Measurements from ENCODE around the gene COL12A1. TPM values are rescaled to one million over a fixed set of nuclear protein-coding genes. Genes with fewer than 3 reads are reported as not detected.

The COL12A1 gene
- total and polyA plus RNA-seq, 2 experiments from 2014 or later = 9.2 to 49.0 TPM

- Histone ChIP-seq H3K79me2 (no peaks in the 10 kb centered on the region), H2AFZ (peak overlapping the region; percentile 63), H3K9me3 (ENCODE audit: low read depth) (no peaks in the 10 kb centered on the region), H3K36me3 (replicated peaks; ENCODE audit: insufficient read depth, low read depth) (no peaks in the 10 kb centered on the region), H3K4me1 (ENCODE audit: insufficient read depth) (peaks cover 20% of the 10 kb centered on the region), H3K4me2 (peak overlapping the region; percentile 87), H3K9me2 (replicated peaks; ENCODE audit: insufficient read depth) (no peaks in the 10 kb centered on the region), H3K27ac (no peak overlapping the region), H3K4me3 (peak overlapping the region; percentile 6), H4K20me1 (ENCODE audit: insufficient read depth, poor library complexity, severe bottlenecking) (no peaks in the 10 kb centered on the region), H3K27me3 (peaks cover 62% of the 10 kb centered on the region)
- 53% methylated on average over 12 of the region's 12 CpGs for WGBS (ENCODE audit: low lambda C conversion rate, missing lambda C conversion rate)
- DNase-seq (ENCODE audit: low spot score) = no peak
- TF ChIP-seq EZH2phosphoT487 (IDR thresholded peaks at IDR 0.05; ENCODE audit: low read depth, severe bottlenecking, unreplicated experiment) (no peak), EZH2 (IDR thresholded peaks at IDR 0.05; ENCODE audit: borderline replicate concordance) (peak; percentile 21)
Observed at GRCh38 chr6:75202676-75203131, 3.1 kb downstream of the COL12A1 start.

GRCh38 chr6:75201901-75202672 is 3.8 kb downstream of the COL12A1 start:
- peak; percentile 57 for DNase-seq (ENCODE audit: low spot score)
- H3K9me2 ChIP-seq (replicated peaks; ENCODE audit: insufficient read depth) = no peaks in the 10 kb centered on the region
- H3K27ac ChIP-seq = no peak overlapping the region
- peak overlapping the region; percentile 6 for H3K4me3 ChIP-seq
- peak; percentile 29 for TF ChIP-seq CTCF (IDR thresholded peaks at IDR 0.05; ENCODE audit: poor library complexity)
- TF ChIP-seq EZH2 (IDR thresholded peaks at IDR 0.05; ENCODE audit: borderline replicate concordance) = peak; percentile 64
- TF ChIP-seq EZH2phosphoT487 (IDR thresholded peaks at IDR 0.05; ENCODE audit: low read depth, severe bottlenecking, unreplicated experiment) = no peak
- H3K36me3 ChIP-seq (replicated peaks; ENCODE audit: insufficient read depth, low read depth) = no peaks in the 10 kb centered on the region
- H3K9me3 ChIP-seq (ENCODE audit: low read depth) = no peaks in the 10 kb centered on the region
- peaks cover 55% of the 10 kb centered on the region for H3K27me3 ChIP-seq
- H4K20me1 ChIP-seq (ENCODE audit: insufficient read depth, poor library complexity, severe bottlenecking) = no peaks in the 10 kb centered on the region
- H3K4me1 ChIP-seq (ENCODE audit: insufficient read depth) = peaks cover 13% of the 10 kb centered on the region
- no peaks in the 10 kb centered on the region for H3K79me2 ChIP-seq
- peak overlapping the region; percentile 87 for H3K4me2 ChIP-seq
- H2AFZ ChIP-seq = peak overlapping the region; percentile 63
- WGBS (ENCODE audit: low lambda C conversion rate, missing lambda C conversion rate) = 8% methylated on average over 46 of the region's 46 CpGs

GRCh38 chr6:75201021-75201420 is 4.8 kb downstream of the COL12A1 start:
- H3K36me3 ChIP-seq (replicated peaks; ENCODE audit: insufficient read depth, low read depth) = no peaks in the 10 kb centered on the region
- H3K4me3 ChIP-seq = no peak overlapping the region
- H3K9me3 ChIP-seq (ENCODE audit: low read depth) = no peaks in the 10 kb centered on the region
- no peaks in the 10 kb centered on the region for H4K20me1 ChIP-seq (ENCODE audit: insufficient read depth, poor library complexity, severe bottlenecking)
- no peak for DNase-seq (ENCODE audit: low spot score)
- H2AFZ ChIP-seq = no peak overlapping the region
- H3K27ac ChIP-seq = no peak overlapping the region
- H3K9me2 ChIP-seq (replicated peaks; ENCODE audit: insufficient read depth) = no peaks in the 10 kb centered on the region
- no peak overlapping the region for H3K4me2 ChIP-seq
- H3K27me3 ChIP-seq = peaks cover 47% of the 10 kb centered on the region
- WGBS (ENCODE audit: low lambda C conversion rate, missing lambda C conversion rate) = 49% methylated on average over 1 of the region's 1 CpG
- TF ChIP-seq EZH2 (IDR thresholded peaks at IDR 0.05; ENCODE audit: borderline replicate concordance) = no peak
- no peak for TF ChIP-seq CTCF (IDR thresholded peaks at IDR 0.05; ENCODE audit: poor library complexity)
- no peak for TF ChIP-seq EZH2phosphoT487 (IDR thresholded peaks at IDR 0.05; ENCODE audit: low read depth, severe bottlenecking, unreplicated experiment)
- H3K79me2 ChIP-seq = no peaks in the 10 kb centered on the region
- peaks cover 6% of the 10 kb centered on the region for H3K4me1 ChIP-seq (ENCODE audit: insufficient read depth)

GRCh38 chr6:75199889-75200288 is 6.0 kb downstream of the COL12A1 start:
- no peak for TF ChIP-seq EZH2phosphoT487 (IDR thresholded peaks at IDR 0.05; ENCODE audit: low read depth, severe bottlenecking, unreplicated experiment)
- H3K9me3 ChIP-seq (ENCODE audit: low read depth) = no peaks in the 10 kb centered on the region
- no peaks in the 10 kb centered on the region for H3K36me3 ChIP-seq (replicated peaks; ENCODE audit: insufficient read depth, low read depth)
- no peaks in the 10 kb centered on the region for H3K9me2 ChIP-seq (replicated peaks; ENCODE audit: insufficient read depth)
- no peak for DNase-seq (ENCODE audit: low spot score)
- H4K20me1 ChIP-seq (ENCODE audit: insufficient read depth, poor library complexity, severe bottlenecking) = no peaks in the 10 kb centered on the region
- H3K27ac ChIP-seq = no peak overlapping the region
- H2AFZ ChIP-seq = no peak overlapping the region
- H3K4me2 ChIP-seq = no peak overlapping the region
- H3K27me3 ChIP-seq = peaks cover 35% of the 10 kb centered on the region
- H3K4me1 ChIP-seq (ENCODE audit: insufficient read depth) = peaks cover 6% of the 10 kb centered on the region
- H3K4me3 ChIP-seq = no peak overlapping the region
- WGBS (ENCODE audit: low lambda C conversion rate, missing lambda C conversion rate) = 92% methylated on average over 3 of the region's 3 CpGs
- no peaks in the 10 kb centered on the region for H3K79me2 ChIP-seq
